Measurements from ENCODE around the gene TRAF3.
A peak's percentile ranks its signal among the peaks of the same experiment; 100 is the strongest.
"Not testable (repeated sequence)": the region's sequence is repeated elsewhere in the genome, so short reads cannot be mapped to it uniquely, and the experiment has no call there.

The TRAF3 gene

GRCh38 chr14:102752239-102752847 lies 24.9 kb upstream of the TRAF3 start:
- DNase-seq = no peak

GRCh38 chr14:102754370-102755262 lies 22.6 kb upstream of the TRAF3 start:
- DNase-seq = no peak

- no peak for DNase-seq
Observed at GRCh38 chr14:102757646-102758045, 19.6 kb upstream of the TRAF3 start.

- no peak for DNase-seq
Observed at GRCh38 chr14:102758087-102758486, 19.2 kb upstream of the TRAF3 start.

GRCh38 chr14:102759456-102760187 lies 17.6 kb upstream of the TRAF3 start:
- no peak for DNase-seq

- DNase-seq = no peak
Observed at GRCh38 chr14:102760496-102761193, 16.6 kb upstream of the TRAF3 start.

- no peak for DNase-seq
Observed at GRCh38 chr14:102761206-102761605, 16.0 kb upstream of the TRAF3 start.

- peak; percentile 20 for DNase-seq
Observed at GRCh38 chr14:102764220-102764671, 13.0 kb upstream of the TRAF3 start.

- not testable (repeated sequence) for DNase-seq
Observed at GRCh38 chr14:102765770-102766169, 11.5 kb upstream of the TRAF3 start.

GRCh38 chr14:102768223-102769048 lies 8.8 kb upstream of the TRAF3 start:
- peak; percentile 18 for DNase-seq

GRCh38 chr14:102769049-102769327 lies 8.3 kb upstream of the TRAF3 start:
- no peak for DNase-seq

GRCh38 chr14:102770147-102771123 lies 6.8 kb upstream of the TRAF3 start:
- DNase-seq = no peak

GRCh38 chr14:102771144-102771543 lies 6.1 kb upstream of the TRAF3 start:
- DNase-seq = no peak

GRCh38 chr14:102772781-102773570 lies 4.3 kb upstream of the TRAF3 start:
- DNase-seq = peak; percentile 21

GRCh38 chr14:102774391-102775153 lies 2.7 kb upstream of the TRAF3 start:
- peak; percentile 74 for DNase-seq

GRCh38 chr14:102775855-102776760 lies 1.1 kb upstream of the TRAF3 start:
- no peak for DNase-seq

- no peak for DNase-seq
Observed at GRCh38 chr14:102777711-102778337, 575 bp downstream of the TRAF3 start.

Measured in activated CD4-positive, alpha-beta T cell treated with anti-CD3 and anti-CD28 coated beads, Interleukin-10, Interleukin-2, amounts not matched to agents 100 ng/mL and 50 ng/mL, durations not matched to agents 16 hours and 8 hours (primary cell).